HUES6 (cell line): ENCODE data around the gene SLC4A4.

Source experiments
- H3K27ac ChIP-seq: 2 replicates; pipeline ENCODE4 v1.7.0; 2013; ENCODE audit warnings: low read depth, mild to moderate bottlenecking, low read length, inconsistent platforms
- H3K27me3 ChIP-seq: 2 replicates; pipeline ENCODE4 v1.6.1; 2013; ENCODE audit warnings: low read length; ENCODE audit not compliant: control insufficient read depth, insufficient read depth
- H3K36me3 ChIP-seq: 2 replicates; pipeline ENCODE4 v1.6.1; 2013; ENCODE audit warnings: low read length; ENCODE audit not compliant: control insufficient read depth, insufficient read depth
- H3K4me1 ChIP-seq: 2 replicates; pipeline ENCODE4 v1.6.1; 2013; ENCODE audit warnings: low read length; ENCODE audit not compliant: control insufficient read depth, insufficient read depth
- H3K4me3 ChIP-seq: 2 replicates; pipeline ENCODE4 v1.5.1; 2013; ENCODE audit warnings: low read depth, low read length
- H3K9ac ChIP-seq: one replicate; pipeline ENCODE4 v1.6.1; 2013; ENCODE audit warnings: mild to moderate bottlenecking, low read length
- H3K9me3 ChIP-seq: 2 replicates; pipeline ENCODE4 v1.6.1; 2013; ENCODE audit warnings: low read depth, low read length; ENCODE audit not compliant: control insufficient read depth, insufficient read depth

Gene SLC4A4

GRCh38 chr4:71595576-71596108 is 256.8 kb downstream of the SLC4A4 start:
- H3K27ac ChIP-seq: no peak overlapping the region
- peaks cover 28% of the 10 kb centered on the region for H3K4me1 ChIP-seq
- H3K9me3 ChIP-seq: 0 out of 2 replicates have a peak, but pooled peaks cover 3% of the 10 kb centered on the region
- no peak overlapping the region for H3K4me3 ChIP-seq
- no peak overlapping the region for H3K9ac ChIP-seq
- no peaks in the 10 kb centered on the region for H3K36me3 ChIP-seq
- no peaks in the 10 kb centered on the region for H3K27me3 ChIP-seq

DNA sequence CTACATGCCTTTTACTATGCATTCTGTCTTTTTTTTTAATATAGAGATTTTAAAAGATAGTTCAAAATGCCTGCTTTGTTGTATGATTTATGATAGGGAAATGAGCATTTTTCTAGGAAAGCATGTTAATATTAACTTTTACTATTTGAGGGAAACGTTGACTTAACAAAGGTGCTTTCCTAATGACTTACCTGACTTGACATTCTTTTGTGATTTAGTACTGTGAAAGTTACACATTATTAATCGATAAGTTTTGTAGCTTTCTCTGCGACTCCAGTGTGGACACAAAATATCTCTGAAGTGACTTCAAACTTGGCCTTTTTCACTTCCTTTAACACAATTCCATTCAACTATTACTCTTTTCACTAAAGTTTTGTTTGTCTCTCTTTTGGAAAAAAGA is 260.8 kb downstream of the SLC4A4 start:
- 0 out of 2 replicates have a peak, but pooled peaks cover 3% of the 10 kb centered on the region for H3K9me3 ChIP-seq
- no peak overlapping the region for H3K4me3 ChIP-seq
- no peaks in the 10 kb centered on the region for H3K27me3 ChIP-seq
- H3K27ac ChIP-seq: no peak overlapping the region
- H3K9ac ChIP-seq: no peak overlapping the region
- no peaks in the 10 kb centered on the region for H3K36me3 ChIP-seq
- H3K4me1 ChIP-seq: peaks cover 3% of the 10 kb centered on the region

GRCh38 chr4:71602289-71602900 is 263.6 kb downstream of the SLC4A4 start:
- H3K4me3 ChIP-seq: no peak overlapping the region
- no peak overlapping the region for H3K9ac ChIP-seq
- no peaks in the 10 kb centered on the region for H3K27me3 ChIP-seq

DNA sequence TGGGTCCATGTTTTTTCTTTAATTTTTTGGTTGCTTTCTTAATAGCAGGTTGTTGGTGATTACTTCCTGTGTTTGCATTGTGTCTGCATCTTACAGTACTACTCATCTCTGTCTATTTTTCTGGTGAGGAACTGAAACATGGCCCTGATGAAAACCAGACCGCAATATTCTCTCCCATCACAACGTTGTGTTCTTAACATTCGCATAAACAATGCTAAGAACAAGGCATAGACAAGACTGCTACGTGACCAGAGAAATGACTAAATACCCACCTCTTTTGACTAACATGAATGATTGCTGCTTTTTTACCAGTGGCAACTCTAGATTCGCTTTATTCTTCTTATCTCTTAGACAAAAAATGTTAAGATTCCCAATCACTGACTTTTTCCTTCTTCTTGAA is 266.0 kb downstream of the SLC4A4 start:
- H3K27me3 ChIP-seq: no peaks in the 10 kb centered on the region
- H3K36me3 ChIP-seq: no peaks in the 10 kb centered on the region
- no peak overlapping the region for H3K9ac ChIP-seq
- H3K27ac ChIP-seq: no peak overlapping the region
- H3K4me3 ChIP-seq: no peak overlapping the region
- no peaks in the 10 kb centered on the region for H3K4me1 ChIP-seq
- peaks cover 3% of the 10 kb centered on the region for H3K9me3 ChIP-seq

More at GRCh38 chr4:71602289-71602900, 263.6 kb downstream of the SLC4A4 start:
- no peaks in the 10 kb centered on the region for H3K36me3 ChIP-seq
- no peak overlapping the region for H3K27ac ChIP-seq
- H3K9me3 ChIP-seq: peaks cover 3% of the 10 kb centered on the region; the same call in 1 of the 2 replicates
- H3K4me1 ChIP-seq: no peaks in the 10 kb centered on the region

DNA sequence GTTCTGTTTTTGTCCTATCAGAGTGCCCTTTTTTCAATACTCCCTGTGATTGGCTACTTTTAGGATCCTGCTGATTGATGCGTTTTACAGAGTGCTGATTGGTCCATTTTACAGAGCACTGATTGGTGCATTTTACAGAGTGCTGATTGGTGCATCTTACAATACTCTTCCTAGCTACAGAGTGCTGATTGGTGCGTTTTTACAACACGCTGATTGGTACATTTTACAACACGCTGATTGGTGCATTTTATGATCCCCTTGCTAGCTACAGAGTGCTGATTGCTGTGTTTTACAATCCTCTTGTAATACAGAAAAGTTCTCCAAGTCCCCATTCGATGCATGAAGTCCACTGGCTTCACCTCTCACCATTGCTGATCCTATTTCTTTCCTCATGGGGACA is 268.3 kb downstream of the SLC4A4 start:
- H3K27me3 ChIP-seq: no peaks in the 10 kb centered on the region
- no peak overlapping the region for H3K27ac ChIP-seq
- no peaks in the 10 kb centered on the region for H3K4me1 ChIP-seq
- H3K9me3 ChIP-seq: peaks cover 3% of the 10 kb centered on the region
- H3K4me3 ChIP-seq: no peak overlapping the region
- no peak overlapping the region for H3K9ac ChIP-seq
- H3K36me3 ChIP-seq: no peaks in the 10 kb centered on the region

DNA sequence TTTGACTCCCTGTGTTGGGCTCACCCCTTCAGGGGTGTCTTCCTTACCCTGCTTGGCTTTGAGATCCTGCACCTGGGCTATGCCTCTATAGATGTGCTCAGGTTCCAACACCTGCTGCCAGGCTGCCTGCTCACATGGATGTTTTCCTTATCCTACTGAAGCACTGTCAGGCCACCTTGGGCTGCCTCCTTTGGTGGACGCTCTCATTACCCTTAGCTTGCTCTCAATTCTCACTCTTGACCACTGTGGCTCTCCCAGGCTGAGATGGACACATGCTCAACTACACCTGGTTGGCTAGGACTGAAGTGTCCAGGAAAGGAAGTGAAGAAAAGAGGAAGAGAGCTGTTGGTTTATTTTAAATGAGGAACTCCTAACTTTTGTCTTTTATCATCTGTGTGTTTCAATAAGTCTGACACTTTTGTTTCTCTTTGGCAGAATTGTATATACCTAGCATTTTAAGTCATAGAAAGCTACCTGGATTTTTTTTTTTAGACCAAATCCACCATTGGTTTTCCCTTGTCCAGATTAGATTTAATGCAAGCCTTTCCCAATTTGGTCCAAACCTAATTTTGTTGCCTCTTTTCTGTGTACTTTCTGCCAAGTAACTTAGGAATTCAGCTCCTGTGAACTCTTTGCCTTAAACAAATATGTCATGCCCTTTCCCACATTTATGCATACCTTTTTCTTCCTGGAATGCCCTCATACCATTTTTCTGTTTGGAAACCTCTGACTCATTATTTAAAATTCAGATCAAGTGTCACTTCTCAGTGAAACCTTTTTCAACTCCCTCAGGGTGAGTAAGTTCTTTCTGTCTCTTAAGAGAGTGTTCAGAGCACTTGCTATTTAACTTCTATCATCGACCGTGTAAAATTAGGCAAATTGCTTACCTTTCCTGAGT is 269.2 kb downstream of the SLC4A4 start:
- no peaks in the 10 kb centered on the region for H3K36me3 ChIP-seq
- H3K4me1 ChIP-seq: no peaks in the 10 kb centered on the region
- H3K27ac ChIP-seq: no peak overlapping the region
- peaks cover 3% of the 10 kb centered on the region for H3K9me3 ChIP-seq
- H3K9ac ChIP-seq: no peak overlapping the region
- no peaks in the 10 kb centered on the region for H3K27me3 ChIP-seq
- no peak overlapping the region for H3K4me3 ChIP-seq

GRCh38 chr4:71608678-71609071 is 269.9 kb downstream of the SLC4A4 start:
- H3K9me3 ChIP-seq: peaks cover 3% of the 10 kb centered on the region
- H3K4me1 ChIP-seq: no peaks in the 10 kb centered on the region
- no peaks in the 10 kb centered on the region for H3K36me3 ChIP-seq
- H3K4me3 ChIP-seq: no peak overlapping the region
- H3K27me3 ChIP-seq: no peaks in the 10 kb centered on the region
- H3K27ac ChIP-seq: no peak overlapping the region
- no peak overlapping the region for H3K9ac ChIP-seq

DNA sequence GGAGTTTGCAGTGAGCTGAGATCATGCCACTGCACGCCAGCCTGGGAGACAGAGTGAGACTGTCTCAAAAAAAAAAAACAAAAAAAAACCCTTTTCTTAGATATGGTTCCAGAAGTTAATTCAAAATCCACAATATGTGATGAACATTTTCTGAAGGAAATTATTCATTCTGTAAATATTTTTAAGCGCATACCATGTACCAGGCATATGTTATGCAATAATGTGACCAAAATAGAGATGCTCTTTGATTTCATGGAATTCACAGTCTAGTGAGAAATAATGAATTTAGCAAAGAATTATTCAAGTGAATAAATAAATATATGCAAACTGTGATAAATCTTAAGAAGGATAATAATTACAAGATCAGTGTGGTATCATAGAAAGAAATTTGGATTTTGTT is 270.3 kb downstream of the SLC4A4 start:
- H3K36me3 ChIP-seq: no peaks in the 10 kb centered on the region
- peaks cover 3% of the 10 kb centered on the region for H3K9me3 ChIP-seq
- H3K27ac ChIP-seq: no peak overlapping the region
- H3K4me1 ChIP-seq: no peaks in the 10 kb centered on the region
- H3K4me3 ChIP-seq: no peak overlapping the region
- no peak overlapping the region for H3K9ac ChIP-seq
- no peaks in the 10 kb centered on the region for H3K27me3 ChIP-seq

GRCh38 chr4:71609651-71610050 is 270.8 kb downstream of the SLC4A4 start:
- Histone ChIP-seq H3K4me1 (no peaks in the 10 kb centered on the region), H3K9me3 (peaks cover 3% of the 10 kb centered on the region), H3K27ac (no peak overlapping the region)

GRCh38 chr4:71614621-71615020 is 275.8 kb downstream of the SLC4A4 start:
- Histone ChIP-seq H3K4me1 (no peaks in the 10 kb centered on the region), H3K36me3 (no peaks in the 10 kb centered on the region), H3K9ac (no peak overlapping the region), H3K27me3 (no peaks in the 10 kb centered on the region), H3K4me3 (no peak overlapping the region), H3K27ac (no peak overlapping the region), H3K9me3 (peaks cover 6% of the 10 kb centered on the region)

More at GRCh38 chr4:71609651-71610050, 270.8 kb downstream of the SLC4A4 start:
- Histone ChIP-seq H3K36me3 (no peaks in the 10 kb centered on the region), H3K27me3 (no peaks in the 10 kb centered on the region), H3K4me3 (no peak overlapping the region), H3K9ac (no peak overlapping the region)
